Lower leg skin (tissue), 3 donors: ENCODE measurements around the gene ZBTB7B.

Source experiments
- CTCF ChIP-seq, 3 donors: fragments of 450-650 bp; IDR thresholded peaks; one replicate each; pipeline ENCODE4 v1.5.1; 2016; ENCODE audit warnings: antibody characterized with exemption in 3 of 3, mild to moderate bottlenecking in 3 of 3, moderate library complexity in 2 of 3
- POLR2A ChIP-seq, 2 donors: fragments of 450-650 bp; IDR thresholded peaks; one replicate each; pipeline ENCODE4 v1.6.1; 2016 to 2017; ENCODE audit warnings: antibody characterized with exemption in 2 of 2, mild to moderate bottlenecking in 1 of 2, moderate library complexity in 1 of 2

GRCh38 chr1:155026154-155026553 lies 23.6 kb downstream of the ZBTB7B start:
- TF ChIP-seq CTCF (IDR thresholded peaks at IDR 0.05) = no peak
- TF ChIP-seq POLR2A (IDR thresholded peaks at IDR 0.05) = no peak
